ENCODE results near the gene PAWR.

The PAWR gene

DNA sequence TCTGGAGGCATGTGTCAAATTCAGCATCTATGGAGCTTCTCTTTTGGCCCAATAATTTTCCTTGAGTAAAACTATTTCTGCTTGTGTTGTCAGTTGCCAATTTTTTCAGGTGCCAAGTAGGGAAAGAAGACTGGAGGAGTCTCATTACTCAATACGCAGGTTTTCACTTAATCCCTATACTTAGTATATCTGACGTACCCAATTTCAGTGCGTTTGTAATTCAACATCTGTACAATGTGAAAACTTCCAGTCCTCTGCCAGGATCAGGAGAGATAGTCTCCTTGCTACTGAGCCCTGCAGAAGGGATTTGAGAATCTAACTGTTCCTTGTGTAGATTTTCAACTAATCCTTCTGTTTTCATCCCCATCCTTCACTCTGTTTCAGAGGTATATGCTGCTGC, 5.7 kb upstream of the PAWR start:
- no peaks in the 10 kb centered on the region for H3K4me1 ChIP-seq
- H3K4me3 ChIP-seq (ENCODE audit: low read depth, low read length): no peak overlapping the region
- TF ChIP-seq, protein P1, sequence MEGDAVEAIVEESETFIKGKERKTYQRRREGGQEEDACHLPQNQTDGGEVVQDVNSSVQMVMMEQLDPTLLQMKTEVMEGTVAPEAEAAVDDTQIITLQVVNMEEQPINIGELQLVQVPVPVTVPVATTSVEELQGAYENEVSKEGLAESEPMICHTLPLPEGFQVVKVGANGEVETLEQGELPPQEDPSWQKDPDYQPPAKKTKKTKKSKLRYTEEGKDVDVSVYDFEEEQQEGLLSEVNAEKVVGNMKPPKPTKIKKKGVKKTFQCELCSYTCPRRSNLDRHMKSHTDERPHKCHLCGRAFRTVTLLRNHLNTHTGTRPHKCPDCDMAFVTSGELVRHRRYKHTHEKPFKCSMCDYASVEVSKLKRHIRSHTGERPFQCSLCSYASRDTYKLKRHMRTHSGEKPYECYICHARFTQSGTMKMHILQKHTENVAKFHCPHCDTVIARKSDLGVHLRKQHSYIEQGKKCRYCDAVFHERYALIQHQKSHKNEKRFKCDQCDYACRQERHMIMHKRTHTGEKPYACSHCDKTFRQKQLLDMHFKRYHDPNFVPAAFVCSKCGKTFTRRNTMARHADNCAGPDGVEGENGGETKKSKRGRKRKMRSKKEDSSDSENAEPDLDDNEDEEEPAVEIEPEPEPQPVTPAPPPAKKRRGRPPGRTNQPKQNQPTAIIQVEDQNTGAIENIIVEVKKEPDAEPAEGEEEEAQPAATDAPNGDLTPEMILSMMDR (IDR thresholded peaks at IDR 0.05; ENCODE audit: low read depth, low read length): no peak
- DNase-seq: no peak
- H3K27me3 ChIP-seq: peaks cover 65% of the 10 kb centered on the region
- no peaks in the 10 kb centered on the region for H3K36me3 ChIP-seq
- H3K9me3 ChIP-seq: no peaks in the 10 kb centered on the region

DNA sequence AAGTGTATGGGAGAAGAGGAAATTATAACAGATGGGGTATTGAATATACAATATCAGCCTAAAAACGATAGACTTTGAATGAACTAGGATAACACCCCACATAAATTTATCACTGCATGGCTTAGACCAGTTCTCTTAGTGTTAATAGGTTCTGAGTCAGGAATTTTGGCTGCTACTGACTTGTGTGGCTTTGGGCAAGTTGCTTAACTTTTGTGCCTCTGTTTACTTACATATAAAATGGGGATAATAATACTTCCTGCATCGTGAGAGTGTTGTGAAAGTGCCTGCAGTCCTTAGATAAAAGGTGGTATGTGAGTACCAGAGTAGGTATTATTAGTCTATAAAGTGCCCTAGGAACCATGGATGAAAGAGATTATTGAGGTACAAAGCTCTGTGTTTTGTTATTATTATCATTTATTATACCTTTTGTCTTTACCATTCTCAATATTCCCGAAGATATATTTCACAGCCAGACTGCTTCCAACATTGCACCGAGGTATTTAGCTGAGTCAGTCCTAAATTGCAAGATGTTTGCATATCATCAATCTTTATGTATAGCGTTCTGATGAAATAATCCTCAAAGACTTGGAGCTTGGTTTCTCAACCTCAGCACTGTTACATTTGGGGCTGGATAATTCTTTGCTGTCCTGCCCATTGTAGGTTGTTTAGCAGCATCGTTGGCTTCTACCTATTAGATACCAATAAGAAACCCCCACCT, 2.3 kb upstream of the PAWR start:
- no peak overlapping the region for H3K4me3 ChIP-seq (ENCODE audit: low read depth, low read length)
- DNase-seq: no peak
- no peaks in the 10 kb centered on the region for H3K9me3 ChIP-seq
- no peaks in the 10 kb centered on the region for H3K4me1 ChIP-seq
- no peaks in the 10 kb centered on the region for H3K36me3 ChIP-seq
- TF ChIP-seq, protein P1 (IDR thresholded peaks at IDR 0.05; ENCODE audit: low read depth, low read length): no peak
- H3K27me3 ChIP-seq: peaks cover 85% of the 10 kb centered on the region

DNA sequence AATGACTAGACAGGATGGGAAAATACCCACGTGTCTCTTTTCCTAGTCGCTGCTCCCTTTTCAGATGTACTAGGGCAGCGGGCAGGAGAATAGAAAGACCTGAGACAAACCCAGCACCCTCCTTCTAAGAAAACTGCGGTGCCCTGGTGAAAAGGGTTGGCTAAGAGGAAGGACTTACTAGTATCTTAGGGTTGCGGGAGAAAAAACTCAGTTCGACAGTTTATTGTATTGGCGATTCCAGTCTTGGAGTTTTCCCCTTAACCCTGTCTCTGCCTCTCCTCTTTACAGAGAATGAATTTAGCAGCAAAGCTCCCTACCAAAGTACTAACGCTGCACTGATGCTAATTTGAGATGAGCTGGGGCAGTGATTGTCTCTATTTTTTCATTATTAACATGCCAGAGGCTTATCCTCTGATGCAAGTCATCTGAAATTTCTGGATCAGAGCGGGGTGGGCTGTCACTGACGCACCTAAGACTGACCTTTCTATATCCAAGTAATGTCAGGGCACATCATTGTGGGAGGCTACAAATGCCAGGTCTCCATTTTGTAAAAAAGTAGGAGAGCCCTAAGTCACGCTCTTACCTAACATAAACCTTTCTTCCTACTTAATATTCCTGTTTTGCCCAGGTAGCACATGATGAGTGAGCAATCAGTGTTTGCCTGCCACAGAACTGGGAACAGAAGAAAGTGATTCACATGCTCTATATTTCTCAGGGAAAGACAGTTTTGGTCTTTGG, 916 bp upstream of the PAWR start:
- 0 out of 2 replicates have a peak overlapping the region, but pooled peaks have one; percentile 13 for H3K4me3 ChIP-seq (ENCODE audit: low read depth, low read length)
- H3K9me3 ChIP-seq: no peaks in the 10 kb centered on the region
- DNase-seq: no peak
- TF ChIP-seq, protein P1 (IDR thresholded peaks at IDR 0.05; ENCODE audit: low read depth, low read length): no peak
- no peaks in the 10 kb centered on the region for H3K4me1 ChIP-seq
- peaks cover 97% of the 10 kb centered on the region for H3K27me3 ChIP-seq
- H3K36me3 ChIP-seq: no peaks in the 10 kb centered on the region

DNA sequence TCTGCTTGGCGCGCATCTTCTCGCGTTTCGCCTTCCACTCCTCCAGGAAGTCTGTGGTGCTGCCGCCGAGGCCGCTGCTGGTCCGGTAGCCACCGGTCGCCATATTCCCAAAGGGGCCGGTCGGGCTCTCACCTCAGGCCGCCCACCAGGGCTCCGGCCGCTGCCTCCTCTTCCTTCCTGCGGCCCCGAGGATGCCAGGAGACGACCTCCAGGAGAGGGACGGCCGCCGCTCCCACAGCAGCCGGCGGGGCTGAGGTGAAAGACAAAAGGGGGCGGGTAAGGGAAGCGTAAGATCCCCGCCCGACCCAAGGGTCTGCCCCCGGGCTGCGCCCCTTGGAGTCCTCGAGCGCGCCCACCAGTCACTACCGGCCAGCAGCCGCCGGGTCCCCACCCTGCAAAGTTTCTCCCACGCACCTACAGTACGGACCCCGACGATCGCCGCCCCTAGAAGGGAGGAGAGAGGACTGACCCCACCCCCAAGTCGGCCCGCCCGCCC, 574 bp downstream of the PAWR start:
- peak overlapping the region; percentile 32 for H3K4me3 ChIP-seq (ENCODE audit: low read depth, low read length)
- H3K4me1 ChIP-seq: no peaks in the 10 kb centered on the region
- peaks cover 97% of the 10 kb centered on the region for H3K27me3 ChIP-seq
- H3K36me3 ChIP-seq: no peaks in the 10 kb centered on the region
- no peaks in the 10 kb centered on the region for H3K9me3 ChIP-seq
- TF ChIP-seq, protein P1 (IDR thresholded peaks at IDR 0.05; ENCODE audit: low read depth, low read length): no peak
- DNase-seq: peak; percentile 11

DNA sequence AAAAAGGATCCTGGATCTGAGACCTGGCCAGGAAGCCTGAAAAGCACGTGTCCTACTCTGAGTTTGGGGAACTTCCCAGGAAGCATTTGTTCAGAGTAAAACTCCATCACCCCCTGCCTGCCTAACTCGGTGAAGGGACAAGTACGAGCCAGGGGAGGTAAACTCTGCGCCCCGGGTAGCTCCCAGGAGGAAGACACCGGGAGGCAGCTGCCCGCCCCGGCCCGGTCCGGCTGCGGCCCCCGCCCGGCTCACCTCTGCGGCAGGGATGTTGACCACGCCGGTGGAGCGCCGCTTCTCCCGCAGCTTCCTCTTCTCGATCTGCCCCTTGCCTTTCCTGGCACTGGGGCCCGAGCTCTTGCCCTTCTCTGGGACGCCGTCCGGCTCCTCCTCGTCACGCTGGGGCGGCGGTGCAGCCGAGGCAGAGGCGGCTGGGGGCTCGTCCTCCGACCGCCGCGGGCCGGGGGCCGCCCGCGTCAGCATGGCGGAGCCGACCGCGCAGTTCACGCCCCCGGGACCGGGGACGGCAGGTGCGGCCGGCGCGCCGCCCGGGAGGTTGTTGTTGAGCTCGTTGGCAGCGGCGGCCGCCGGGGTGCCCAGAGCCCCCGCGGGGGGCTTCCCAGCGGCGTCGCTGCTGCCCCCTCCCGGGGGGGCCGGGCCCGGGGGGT, 1.2 kb downstream of the PAWR start:
- Histone ChIP-seq H3K36me3 (no peaks in the 10 kb centered on the region), H3K9me3 (no peaks in the 10 kb centered on the region), H3K4me3 (ENCODE audit: low read depth, low read length) (peak overlapping the region; percentile 32), H3K27me3 (peaks cover 97% of the 10 kb centered on the region), H3K4me1 (no peaks in the 10 kb centered on the region)
- TF ChIP-seq, protein P1 (IDR thresholded peaks at IDR 0.05; ENCODE audit: low read depth, low read length): no peak
- peak; percentile 10 for DNase-seq
